Hepatocyte (in vitro differentiated cells): ENCODE measurements around the gene FOXK1.

Experiments used
- EZH2 ChIP-seq: fragments of 200-600 bp; sonication (generic); IDR thresholded peaks from 2 replicates; pipeline ENCODE4 v1.6.1; 2016; ENCODE audit warnings: antibody characterized with exemption, mild to moderate bottlenecking, borderline replicate concordance
- TF ChIP-seq, protein P1 (sequence below): fragments of 200-600 bp; sonication (generic); IDR thresholded peaks from 2 replicates; pipeline ENCODE4 v1.5.1; 2016; ENCODE audit warnings: antibody characterized with exemption, mild to moderate bottlenecking; ENCODE audit not compliant: poor library complexity

DNA sequence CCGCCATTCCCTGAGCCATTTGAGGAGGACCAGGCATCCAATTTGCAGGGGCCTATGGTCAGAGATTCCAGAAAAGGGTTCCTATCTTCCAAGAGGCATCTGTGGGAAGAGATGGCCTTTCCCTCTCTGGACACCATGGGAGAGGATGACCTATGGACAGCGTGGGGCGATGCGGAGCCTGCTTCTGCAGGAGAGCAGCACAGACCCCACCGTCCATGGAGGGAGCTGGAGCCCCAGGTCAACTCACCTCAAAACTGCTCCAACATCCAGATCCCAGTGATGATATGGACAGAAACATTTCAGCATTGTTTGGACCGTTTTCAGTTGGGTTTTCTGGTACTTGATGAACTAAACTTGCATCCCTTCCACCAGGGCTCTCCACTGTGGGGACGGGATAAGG is 34.0 kb upstream of the FOXK1 start:
- TF ChIP-seq, protein P1, sequence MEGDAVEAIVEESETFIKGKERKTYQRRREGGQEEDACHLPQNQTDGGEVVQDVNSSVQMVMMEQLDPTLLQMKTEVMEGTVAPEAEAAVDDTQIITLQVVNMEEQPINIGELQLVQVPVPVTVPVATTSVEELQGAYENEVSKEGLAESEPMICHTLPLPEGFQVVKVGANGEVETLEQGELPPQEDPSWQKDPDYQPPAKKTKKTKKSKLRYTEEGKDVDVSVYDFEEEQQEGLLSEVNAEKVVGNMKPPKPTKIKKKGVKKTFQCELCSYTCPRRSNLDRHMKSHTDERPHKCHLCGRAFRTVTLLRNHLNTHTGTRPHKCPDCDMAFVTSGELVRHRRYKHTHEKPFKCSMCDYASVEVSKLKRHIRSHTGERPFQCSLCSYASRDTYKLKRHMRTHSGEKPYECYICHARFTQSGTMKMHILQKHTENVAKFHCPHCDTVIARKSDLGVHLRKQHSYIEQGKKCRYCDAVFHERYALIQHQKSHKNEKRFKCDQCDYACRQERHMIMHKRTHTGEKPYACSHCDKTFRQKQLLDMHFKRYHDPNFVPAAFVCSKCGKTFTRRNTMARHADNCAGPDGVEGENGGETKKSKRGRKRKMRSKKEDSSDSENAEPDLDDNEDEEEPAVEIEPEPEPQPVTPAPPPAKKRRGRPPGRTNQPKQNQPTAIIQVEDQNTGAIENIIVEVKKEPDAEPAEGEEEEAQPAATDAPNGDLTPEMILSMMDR, result no peak
- no peak for TF ChIP-seq EZH2
